Measurements from ENCODE around the gene EPC2.
"Not testable (repeated sequence)": the region's sequence is repeated elsewhere in the genome, so short reads cannot be mapped to it uniquely, and the experiment has no call there.

The EPC2 gene

GRCh38 chr2:148737742-148738141, 93.2 kb downstream of the EPC2 start:
- DNase-seq, result no peak

- no peak for DNase-seq
These were observed 95.0 kb downstream of the EPC2 start for GRCh38 chr2:148739454-148740105.

- DNase-seq, result no peak
These were observed 97.8 kb downstream of the EPC2 start for GRCh38 chr2:148742373-148742772.

GRCh38 chr2:148745151-148745851, 100.8 kb downstream of the EPC2 start:
- DNase-seq, result no peak

GRCh38 chr2:148746973-148747372, 102.4 kb downstream of the EPC2 start:
- no peak for DNase-seq

GRCh38 chr2:148751907-148752306, 107.4 kb downstream of the EPC2 start:
- no peak for DNase-seq

GRCh38 chr2:148752977-148753376, 108.4 kb downstream of the EPC2 start:
- DNase-seq, result no peak

GRCh38 chr2:148754864-148755263, 110.3 kb downstream of the EPC2 start:
- no peak for DNase-seq

GRCh38 chr2:148756292-148756975, 111.9 kb downstream of the EPC2 start:
- DNase-seq, result no peak

- no peak for DNase-seq
These were observed 120.3 kb downstream of the EPC2 start for GRCh38 chr2:148764815-148765214.

- no peak for DNase-seq
These were observed 125.5 kb downstream of the EPC2 start for GRCh38 chr2:148770047-148770446.

GRCh38 chr2:148781544-148781943, 137.0 kb downstream of the EPC2 start:
- no peak for DNase-seq

- no peak for DNase-seq
These were observed 144.5 kb downstream of the EPC2 start for GRCh38 chr2:148789059-148789458.

GRCh38 chr2:148790172-148790571, 145.6 kb downstream of the EPC2 start:
- not testable (repeated sequence) for DNase-seq

- no peak for DNase-seq
These were observed 150.0 kb downstream of the EPC2 start for GRCh38 chr2:148794558-148794957.

- no peak for DNase-seq
These were observed 152.4 kb downstream of the EPC2 start for GRCh38 chr2:148796735-148797512.

- no peak for DNase-seq
These were observed 158.1 kb downstream of the EPC2 start for GRCh38 chr2:148802448-148803220.

GRCh38 chr2:148810081-148810480, 165.5 kb downstream of the EPC2 start:
- no peak for DNase-seq

- no peak for DNase-seq
These were observed 167.8 kb downstream of the EPC2 start for GRCh38 chr2:148812306-148812705.

GRCh38 chr2:148813603-148814065, 169.1 kb downstream of the EPC2 start:
- no peak for DNase-seq

GRCh38 chr2:148814143-148814859, 169.8 kb downstream of the EPC2 start:
- DNase-seq, result no peak
